ENCODE results near the gene KLF13. TPM values are rescaled to one million over a fixed set of nuclear protein-coding genes. Genes with fewer than 3 reads are reported as not detected.

KLF13 gene
- total RNA-seq, 1 experiment from 2014 or later: 60.1 TPM

GRCh38 chr15:31313223-31313622, 13.4 kb upstream of the KLF13 start:
- CTCF ChIA-PET: no interaction called here
- H3K9ac ChIP-seq (ENCODE audit: low read length): no peak overlapping the region
- no peak overlapping the region for H2AFZ ChIP-seq (ENCODE audit: low read depth, low read length, poor library complexity, severe bottlenecking)
- peaks cover 0 to 2% of the 10 kb centered on the region in 2 experiments; a peak in 1 of 4 replicates for H3K9me3 ChIP-seq (ENCODE audit: control insufficient read depth in 1 of 2, insufficient read depth in 1 of 2, low read depth in 1 of 2, low read length in 2 of 2)
- DNase-seq (ENCODE audit: low read depth, low spot score): no peak
- intact Hi-C loops (cut with micrococcal nuclease): no loop called here
- no peak overlapping the region for H3K27ac ChIP-seq (ENCODE audit: low read depth, low read length)
- H3K4me2 ChIP-seq (ENCODE audit: low read length): no peak overlapping the region
- no peaks in the 10 kb centered on the region for H4K20me1 ChIP-seq (ENCODE audit: insufficient read depth)
- POLR2A ChIA-PET: interaction anchor here (0.7 kb wide), 1 partner anchor 82 kb away, joined by 5 read pairs; no protein-coding TSS in a partner anchor
- BruUV-seq (replicated peaks): no TSS peak
- H3K27me3 ChIP-seq (ENCODE audit: insufficient read depth, low read length): no peaks in the 10 kb centered on the region
- RAD21 ChIA-PET (ENCODE audit: low non-redundant PET in 1 of 2, low total read pairs in 2 of 2, uncharacterized antibody in 2 of 2, unreplicated experiment in 2 of 2): no interaction called here
- H3K36me3 ChIP-seq (ENCODE audit: control insufficient read depth in 1 of 2, insufficient read depth in 2 of 2, low read length in 2 of 2): no peaks in the 10 kb centered on the region
- ATAC-seq: no peak
- H3K9me2 ChIP-seq (ENCODE audit: insufficient read depth): no peaks in the 10 kb centered on the region
- H3K4me1 ChIP-seq (ENCODE audit: control insufficient read depth in 1 of 2, insufficient read depth in 2 of 2, low read length in 2 of 2): no peaks in the 10 kb centered on the region
- H3K79me2 ChIP-seq (ENCODE audit: insufficient read depth, low read length): no peaks in the 10 kb centered on the region
- no peak overlapping the region for H3K4me3 ChIP-seq (replicated peaks in 1 of 2; ENCODE audit: low read depth in 1 of 2, low read length in 2 of 2)
- TF ChIP-seq RAD21 (IDR thresholded peaks at IDR 0.05; ENCODE audit: low read depth) (no peak), EZH2 (IDR thresholded peaks at IDR 0.05) (no peak), ZNF274 (IDR thresholded peaks at IDR 0.05; ENCODE audit: low read depth, low read length) (no peak), POLR2AphosphoS5 (IDR thresholded peaks at IDR 0.05; ENCODE audit: low read depth, low read length) (no peak), SP1 (IDR thresholded peaks at IDR 0.05; ENCODE audit: low read depth) (no peak), MAX (IDR thresholded peaks at IDR 0.05) (no peak), JUND (IDR thresholded peaks at IDR 0.05) (no peak), ELF1 (IDR thresholded peaks at IDR 0.05; ENCODE audit: borderline replicate concordance, low read depth) (no peak), TCF7L2 (IDR thresholded peaks at IDR 0.05; ENCODE audit: borderline replicate concordance, extremely low read depth, insufficient read depth, insufficient read length) (no peak), CBX3 (IDR thresholded peaks at IDR 0.05; ENCODE audit: low read depth) (no peak)

GRCh38 chr15:31314380-31314779, 12.3 kb upstream of the KLF13 start:
- CTCF ChIA-PET: no interaction called here
- Histone ChIP-seq H2AFZ (ENCODE audit: low read depth, low read length, poor library complexity, severe bottlenecking) (no peak overlapping the region), H3K9me3 (ENCODE audit: control insufficient read depth in 1 of 2, insufficient read depth in 1 of 2, low read depth in 1 of 2, low read length in 2 of 2) (peaks cover 0 to 2% of the 10 kb centered on the region in 2 experiments; a peak in 1 of 4 replicates), H4K20me1 (ENCODE audit: insufficient read depth) (no peaks in the 10 kb centered on the region), H3K27me3 (ENCODE audit: insufficient read depth, low read length) (no peaks in the 10 kb centered on the region), H3K36me3 (ENCODE audit: control insufficient read depth in 1 of 2, insufficient read depth in 2 of 2, low read length in 2 of 2) (no peaks in the 10 kb centered on the region), H3K4me3 (replicated peaks in 1 of 2; ENCODE audit: low read depth in 1 of 2, low read length in 2 of 2) (no peak overlapping the region), H3K9me2 (ENCODE audit: insufficient read depth) (no peaks in the 10 kb centered on the region), H3K9ac (ENCODE audit: low read length) (no peak overlapping the region), H3K79me2 (ENCODE audit: insufficient read depth, low read length) (no peaks in the 10 kb centered on the region), H3K27ac (ENCODE audit: low read depth, low read length) (no peak overlapping the region), H3K4me1 (ENCODE audit: control insufficient read depth in 1 of 2, insufficient read depth in 2 of 2, low read length in 2 of 2) (no peaks in the 10 kb centered on the region), H3K4me2 (ENCODE audit: low read length) (no peak overlapping the region)
- BruUV-seq (replicated peaks): no TSS peak
- no peak for DNase-seq (ENCODE audit: low read depth, low spot score)
- ATAC-seq: no peak
- RAD21 ChIA-PET (ENCODE audit: low non-redundant PET in 1 of 2, low total read pairs in 2 of 2, uncharacterized antibody in 2 of 2, unreplicated experiment in 2 of 2): no interaction called here
- POLR2A ChIA-PET: interaction anchor here (0.9 kb wide), 1 partner anchor 12 kb away, joined by 3 read pairs; the partner anchor contains the start of gene KLF13
- no peak for TF ChIP-seq RAD21 (IDR thresholded peaks at IDR 0.05; ENCODE audit: low read depth)
- intact Hi-C loops (cut with micrococcal nuclease): no loop called here

All from HCT116 (cell line).